CD4-positive, CD25-positive, alpha-beta regulatory T cell (primary cell): ENCODE results near the gene NELFE. TPM values are rescaled to one million over a fixed set of nuclear protein-coding genes. Genes with fewer than 3 reads are reported as not detected.

ENCODE experiments used
- ATAC-seq, 2 donors: fragments of 150-1000 bp; cut with Tn5 transposase; one replicate each; pipeline ENCODE4 v1.10.0; 2021; ENCODE audit warnings: low read depth in 2 of 2, moderate number of reproducible peaks in 2 of 2, moderate library complexity in 1 of 2
- DNase-seq, 3 donors: peaks; one replicate each; pipeline versions ENCODE4 v3.0.0 to v3.0.0-alpha.2; 2012 to 2022; ENCODE audit warnings: mixed read lengths in 1 of 3
- H3K27ac ChIP-seq: one replicate; pipeline ENCODE4 v1.7.0; 2013; ENCODE audit warnings: mild to moderate bottlenecking, low read length; ENCODE audit not compliant: insufficient read depth, poor library complexity, severe bottlenecking
- H3K27me3 ChIP-seq: one replicate; pipeline ENCODE4 v1.7.0; 2013; ENCODE audit warnings: low read length; ENCODE audit not compliant: control insufficient read depth, insufficient read depth
- H3K36me3 ChIP-seq: one replicate; pipeline ENCODE4 v1.7.0; 2013; ENCODE audit warnings: mild to moderate bottlenecking, low read length, moderate library complexity; ENCODE audit not compliant: control insufficient read depth, insufficient read depth
- H3K4me1 ChIP-seq: 2 replicates; pipeline ENCODE4 v1.7.0; 2013; ENCODE audit warnings: mild to moderate bottlenecking, low read length; ENCODE audit not compliant: insufficient read depth, control insufficient read depth, poor library complexity, severe bottlenecking
- H3K4me3 ChIP-seq: one replicate; pipeline ENCODE4 v1.7.0; 2013; ENCODE audit warnings: low read depth, mild to moderate bottlenecking, low read length, moderate library complexity
- H3K9me3 ChIP-seq, 2 experiments: 1 replicate in 1 of 2; 2 replicates in 1 of 2; pipeline ENCODE4 v1.7.0; 2013; ENCODE audit warnings: low read length in 2 of 2, mild to moderate bottlenecking in 1 of 2, moderate library complexity in 1 of 2; ENCODE audit not compliant: control insufficient read depth in 2 of 2
- H3K27ac Mint-ChIP-seq, 3 donors: one replicate each; pipeline ENCODE4 v1.8.0; 2020 to 2022; ENCODE audit warnings: mild to moderate bottlenecking in 3 of 3, mixed read lengths in 3 of 3, moderate library complexity in 2 of 3
- H3K27me3 Mint-ChIP-seq: one replicate; pipeline ENCODE4 v1.8.0; 2022; ENCODE audit warnings: mild to moderate bottlenecking, mixed read lengths
- H3K36me3 Mint-ChIP-seq: one replicate; pipeline ENCODE4 v1.8.0; 2020; ENCODE audit warnings: mixed read lengths
- H3K4me1 Mint-ChIP-seq, 4 donors: one replicate each; pipeline ENCODE4 v1.8.0; 2020 to 2022; ENCODE audit warnings: mixed read lengths in 4 of 4, mild to moderate bottlenecking in 1 of 4
- H3K4me3 Mint-ChIP-seq, 4 donors: one replicate each; pipeline ENCODE4 v1.8.0; 2020 to 2022; ENCODE audit warnings: mild to moderate bottlenecking in 4 of 4, mixed read lengths in 4 of 4, moderate library complexity in 3 of 4
- H3K9me3 Mint-ChIP-seq, 7 donors: one replicate each; pipeline ENCODE4 v1.8.0; 2020 to 2022; ENCODE audit warnings: mixed read lengths in 7 of 7, mild to moderate bottlenecking in 3 of 7, moderate library complexity in 2 of 7
- polyA plus RNA-seq, 4 donors: library from polyadenylated mRNA; unstranded; fragments of 300-500 nt; fragmentation: Illumina TruSeq; gene quantifications; one replicate each; pipeline ENCODE4 v1.2.3, GENCODE V29; 2021
- total RNA-seq: library from RNA; stranded (reverse); gene quantifications from one replicate; pipeline ENCODE4 v1.2.3, GENCODE V29; 2022

Gene NELFE
- total and polyA plus RNA-seq, 5 donors from 2014 or later: 51.4 to 62.3 (median 58.9) TPM

GRCh38 chr6:31952140-31952805 is 6.5 kb downstream of the NELFE start:
- peaks cover under 1% of the 10 kb centered on the region for H3K4me1 ChIP-seq
- peak in 1 of 2 donors; percentile 39 for ATAC-seq
- Mint-ChIP-seq H3K36me3 (peaks cover 33% of the 10 kb centered on the region), H3K9me3 (no peaks in the 10 kb centered on the region), H3K4me3 (no peak overlapping the region), H3K27ac (peak overlapping the region in 2 of 3 donors; percentile 25 to 52), H3K4me1 (peaks cover 0 to 10% (median 5%) of the 10 kb centered on the region in 4 donors), H3K27me3 (peaks cover 4% of the 10 kb centered on the region)
- H3K36me3 ChIP-seq: peaks cover 46% of the 10 kb centered on the region
- no peaks in the 10 kb centered on the region for H3K27me3 ChIP-seq
- H3K9me3 ChIP-seq: no peaks in the 10 kb centered on the region
- H3K4me3 ChIP-seq: no peak overlapping the region
- no peak overlapping the region for H3K27ac ChIP-seq
- peak in 1 of 3 donors; percentile 34 for DNase-seq

- no peak overlapping the region for H3K27ac ChIP-seq
- peaks cover 31% of the 10 kb centered on the region for H3K36me3 ChIP-seq
- Mint-ChIP-seq H3K27ac (peak overlapping the region; percentile 62 to 76 (median 62)), H3K36me3 (peaks cover 28% of the 10 kb centered on the region), H3K27me3 (peaks cover 8% of the 10 kb centered on the region), H3K9me3 (peaks cover 0 to 2% (median 0%) of the 10 kb centered on the region in 7 donors), H3K4me3 (no peak overlapping the region), H3K4me1 (peaks cover 0 to 8% (median 2%) of the 10 kb centered on the region in 4 donors)
- H3K4me3 ChIP-seq: no peak overlapping the region
- ATAC-seq: no peak
- no peaks in the 10 kb centered on the region for H3K9me3 ChIP-seq
- H3K4me1 ChIP-seq: no peaks in the 10 kb centered on the region
- no peaks in the 10 kb centered on the region for H3K27me3 ChIP-seq
- DNase-seq: no peak
Measured at GRCh38 chr6:31949926-31950548, 8.7 kb downstream of the NELFE start.

GRCh38 chr6:31948753-31949413 is 9.9 kb downstream of the NELFE start:
- H3K36me3 Mint-ChIP-seq: peaks cover 17% of the 10 kb centered on the region
- H3K27me3 Mint-ChIP-seq: peaks cover 18% of the 10 kb centered on the region
- Histone ChIP-seq H3K36me3 (peaks cover 20% of the 10 kb centered on the region), H3K4me1 (no peaks in the 10 kb centered on the region), H3K27me3 (no peaks in the 10 kb centered on the region), H3K9me3 (no peaks in the 10 kb centered on the region), H3K27ac (no peak overlapping the region), H3K4me3 (no peak overlapping the region)
- no peak for ATAC-seq
- no peak overlapping the region for H3K4me3 Mint-ChIP-seq
- H3K27ac Mint-ChIP-seq: peak overlapping the region in 1 of 3 donors; percentile 62
- peaks cover 0 to 2% (median 0%) of the 10 kb centered on the region in 7 donors for H3K9me3 Mint-ChIP-seq
- DNase-seq: no peak
- H3K4me1 Mint-ChIP-seq: peaks cover 0 to 8% (median 2%) of the 10 kb centered on the region in 4 donors

DNA sequence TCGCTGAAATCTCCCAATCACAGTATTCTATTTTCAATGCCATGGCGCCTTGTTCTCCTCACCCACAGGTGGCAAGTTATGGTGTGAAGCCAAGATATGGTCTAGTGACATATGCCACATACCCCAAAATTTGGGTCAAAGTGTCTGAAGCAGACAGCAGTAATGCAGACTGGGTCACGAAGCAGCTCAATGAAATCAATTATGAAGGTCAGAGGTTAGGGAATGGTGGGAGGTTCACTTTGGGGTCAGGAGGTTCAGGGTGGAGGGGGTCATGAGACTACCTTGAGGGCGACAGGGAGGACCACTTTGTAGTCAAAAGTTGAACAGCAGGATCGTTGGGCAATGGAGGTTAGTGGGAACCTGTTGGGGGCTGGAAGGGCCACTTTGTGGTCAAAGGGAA is 10.5 kb downstream of the NELFE start:
- peaks cover 11% of the 10 kb centered on the region for H3K36me3 Mint-ChIP-seq

GRCh38 chr6:31947864-31948263 is 10.9 kb downstream of the NELFE start:
- no peaks in the 10 kb centered on the region for H3K9me3 ChIP-seq
- peaks cover 7% of the 10 kb centered on the region for H3K36me3 Mint-ChIP-seq
- no peaks in the 10 kb centered on the region for H3K4me1 ChIP-seq
- H3K27ac Mint-ChIP-seq: peak overlapping the region in 2 of 3 donors; percentile 25 to 54
- DNase-seq: no peak
- H3K27me3 Mint-ChIP-seq: peaks cover 21% of the 10 kb centered on the region
- H3K4me1 Mint-ChIP-seq: peaks cover 0 to 4% (median 1%) of the 10 kb centered on the region in 4 donors
- no peak for ATAC-seq
- no peak overlapping the region for H3K4me3 Mint-ChIP-seq
- H3K4me3 ChIP-seq: no peak overlapping the region
- no peaks in the 10 kb centered on the region for H3K27me3 ChIP-seq
- peaks cover 12% of the 10 kb centered on the region for H3K36me3 ChIP-seq
- peaks cover 0 to 2% (median 0%) of the 10 kb centered on the region in 7 donors for H3K9me3 Mint-ChIP-seq
- H3K27ac ChIP-seq: no peak overlapping the region

More for the DNA sequence above, 10.5 kb downstream of the NELFE start:
- no peak overlapping the region for H3K27ac ChIP-seq
- H3K36me3 ChIP-seq: peaks cover 14% of the 10 kb centered on the region
- Mint-ChIP-seq H3K27ac (peak overlapping the region in 2 of 3 donors; percentile 25 to 62), H3K4me1 (peaks cover 0 to 8% (median 2%) of the 10 kb centered on the region in 4 donors), H3K27me3 (peaks cover 21% of the 10 kb centered on the region), H3K9me3 (peaks cover 0 to 2% (median 0%) of the 10 kb centered on the region in 7 donors), H3K4me3 (no peak overlapping the region)
- H3K4me1 ChIP-seq: no peaks in the 10 kb centered on the region
- ATAC-seq (no peak), DNase-seq (no peak)
- no peaks in the 10 kb centered on the region for H3K27me3 ChIP-seq
- H3K4me3 ChIP-seq: no peak overlapping the region
- no peaks in the 10 kb centered on the region for H3K9me3 ChIP-seq

DNA sequence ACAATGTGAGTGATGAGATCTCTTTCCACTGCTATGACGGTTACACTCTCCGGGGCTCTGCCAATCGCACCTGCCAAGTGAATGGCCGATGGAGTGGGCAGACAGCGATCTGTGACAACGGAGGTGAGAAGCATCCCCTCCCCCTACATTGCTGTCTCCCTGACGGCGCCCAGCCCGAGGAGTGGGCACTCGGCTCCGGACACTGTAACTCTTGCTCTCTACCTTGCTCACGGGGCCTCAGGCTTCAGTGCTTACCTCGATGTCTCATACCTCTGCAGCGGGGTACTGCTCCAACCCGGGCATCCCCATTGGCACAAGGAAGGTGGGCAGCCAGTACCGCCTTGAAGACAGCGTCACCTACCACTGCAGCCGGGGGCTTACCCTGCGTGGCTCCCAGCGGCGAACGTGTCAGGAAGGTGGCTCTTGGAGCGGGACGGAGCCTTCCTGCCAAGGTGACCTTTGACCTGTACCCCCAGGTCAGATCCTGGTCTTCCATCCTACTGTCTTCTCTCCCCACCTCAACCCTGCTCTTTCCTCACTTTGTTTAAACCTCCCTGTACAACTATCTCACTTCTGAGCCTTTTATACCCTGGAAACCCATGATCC is 11.6 kb downstream of the NELFE start:
- Histone ChIP-seq H3K9me3 (no peaks in the 10 kb centered on the region), H3K4me1 (no peaks in the 10 kb centered on the region), H3K36me3 (peaks cover 10% of the 10 kb centered on the region), H3K27ac (no peak overlapping the region), H3K4me3 (no peak overlapping the region), H3K27me3 (no peaks in the 10 kb centered on the region)
- peaks cover 21% of the 10 kb centered on the region for H3K27me3 Mint-ChIP-seq
- no peak overlapping the region for H3K27ac Mint-ChIP-seq
- peaks cover 0 to 4% (median 0%) of the 10 kb centered on the region in 7 donors for H3K9me3 Mint-ChIP-seq
- ATAC-seq: no peak
- no peak overlapping the region for H3K4me3 Mint-ChIP-seq
- peaks cover 4% of the 10 kb centered on the region for H3K36me3 Mint-ChIP-seq
- DNase-seq: no peak
- H3K4me1 Mint-ChIP-seq: no peaks in the 10 kb centered on the region

- Histone ChIP-seq H3K27ac (no peak overlapping the region), H3K4me3 (no peak overlapping the region), H3K9me3 (no peaks in the 10 kb centered on the region), H3K36me3 (peaks cover 3% of the 10 kb centered on the region), H3K27me3 (no peaks in the 10 kb centered on the region), H3K4me1 (no peaks in the 10 kb centered on the region)
- no peak overlapping the region for H3K4me3 Mint-ChIP-seq
- peaks cover 21% of the 10 kb centered on the region for H3K27me3 Mint-ChIP-seq
- no peak overlapping the region for H3K27ac Mint-ChIP-seq
- DNase-seq: no peak
- H3K9me3 Mint-ChIP-seq: peaks cover 0 to 4% (median 0%) of the 10 kb centered on the region in 7 donors
- no peak for ATAC-seq
- peaks cover 4% of the 10 kb centered on the region for H3K36me3 Mint-ChIP-seq
- H3K4me1 Mint-ChIP-seq: no peaks in the 10 kb centered on the region
Measured at GRCh38 chr6:31946370-31946885, 12.3 kb downstream of the NELFE start.
